Measurements from ENCODE around the gene TRIM29. TPM values are rescaled to one million over a fixed set of nuclear protein-coding genes. Genes with fewer than 3 reads are reported as not detected.

The TRIM29 gene
- polyA plus RNA-seq, 1 donor = 2.9 TPM

DNA sequence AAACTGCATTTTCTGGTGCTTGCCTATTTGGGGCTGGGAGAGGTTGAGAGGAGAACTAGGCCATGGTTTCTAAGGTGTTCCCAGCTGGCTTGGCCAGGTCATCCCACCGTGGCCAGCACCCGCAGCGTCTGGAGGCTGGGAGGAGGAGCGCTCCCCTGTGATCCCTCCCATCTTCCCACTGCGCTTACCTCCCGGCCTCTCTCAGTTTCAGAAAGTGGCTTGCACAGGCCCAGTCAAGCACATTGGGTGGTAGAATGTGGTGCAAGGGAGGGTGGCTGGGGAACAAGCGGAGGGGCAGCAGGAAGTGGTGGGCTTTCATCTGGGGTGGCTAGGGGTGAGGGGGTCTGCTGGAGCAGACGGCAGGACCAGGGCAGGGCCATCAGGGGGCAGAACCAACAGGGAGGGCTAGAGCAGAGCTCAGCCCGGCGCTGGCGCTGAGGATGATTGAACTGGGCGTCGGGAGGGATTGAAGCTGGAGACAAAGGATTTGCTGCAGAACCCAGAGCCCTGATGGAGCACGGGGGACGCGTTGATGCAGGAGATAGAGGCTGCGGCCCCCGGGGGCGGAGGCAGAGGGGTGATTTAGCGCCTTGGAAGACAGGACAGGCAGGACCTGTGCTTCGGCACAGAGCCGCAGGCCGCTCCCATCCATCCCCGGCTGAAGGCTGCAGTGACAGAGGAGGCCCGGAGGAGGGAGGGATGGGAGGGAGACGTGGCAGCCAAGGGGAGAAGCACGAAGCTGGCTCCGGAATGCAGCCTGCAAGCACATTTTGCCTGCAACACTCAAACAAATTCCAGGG, 76.0 kb downstream of the TRIM29 start:
- peak; percentile 73 for DNase-seq

Other genes starting within 250 kb of the TRIM29 start
- gene OAF, start 72.9 kb upstream of the TRIM29 start, polyA plus RNA-seq (ENCODE audit: insufficient read length) = 45.2 TPM
- gene POU2F3, start 102.0 kb upstream of the TRIM29 start, polyA plus RNA-seq (ENCODE audit: insufficient read length) = 0.46 TPM
- 8.2 TPM for gene TLCD5, start 187.2 kb upstream of the TRIM29 start, polyA plus RNA-seq (ENCODE audit: insufficient read length)
- gene ARHGEF12, start 198.3 kb upstream of the TRIM29 start, polyA plus RNA-seq (ENCODE audit: insufficient read length) = 36.9 TPM

Measured in hindlimb muscle (tissue), 1 donor.